ENCODE data around the gene RAD51C.
"Not testable (repeated sequence)": the region's sequence is repeated elsewhere in the genome, so short reads cannot be mapped to it uniquely, and the experiment has no call there.

Gene RAD51C

GRCh38 chr17:58692239-58693055 is at the start of gene RAD51C:
Gene RAD51C (plus strand): TSS chr17:58692602. CDS start chr17:58692644, 42 bp downstream.
- in situ Hi-C loops (cut with MboI; ENCODE audit: low sequenced_read_pairs) = no loop called here

- in situ Hi-C loops (cut with MboI; ENCODE audit: low sequenced_read_pairs) = no loop called here
Measured at GRCh38 chr17:58643147-58643546, 49.3 kb upstream of the RAD51C start.

GRCh38 chr17:58648236-58648635 is 44.2 kb upstream of the RAD51C start:
- in situ Hi-C loops (cut with MboI; ENCODE audit: low sequenced_read_pairs) = no loop called here

GRCh38 chr17:58657962-58658803 is 34.2 kb upstream of the RAD51C start:
- in situ Hi-C loops (cut with MboI; ENCODE audit: low sequenced_read_pairs) = not testable (repeated sequence)

GRCh38 chr17:58658804-58659713 is 33.3 kb upstream of the RAD51C start:
- in situ Hi-C loops (cut with MboI; ENCODE audit: low sequenced_read_pairs) = no loop called here

GRCh38 chr17:58659714-58660084 is 32.7 kb upstream of the RAD51C start:
- in situ Hi-C loops (cut with MboI; ENCODE audit: low sequenced_read_pairs) = not testable (repeated sequence)

- in situ Hi-C loops (cut with MboI; ENCODE audit: low sequenced_read_pairs) = no loop called here
Measured at GRCh38 chr17:58660621-58661020, 31.8 kb upstream of the RAD51C start.

GRCh38 chr17:58661499-58661898 is 30.9 kb upstream of the RAD51C start:
- in situ Hi-C loops (cut with MboI; ENCODE audit: low sequenced_read_pairs) = no loop called here

GRCh38 chr17:58664302-58664701 is 28.1 kb upstream of the RAD51C start:
- in situ Hi-C loops (cut with MboI; ENCODE audit: low sequenced_read_pairs) = no loop called here

GRCh38 chr17:58665946-58666857 is 26.2 kb upstream of the RAD51C start:
- in situ Hi-C loops (cut with MboI; ENCODE audit: low sequenced_read_pairs) = no loop called here

GRCh38 chr17:58666858-58667267 is 25.5 kb upstream of the RAD51C start:
- in situ Hi-C loops (cut with MboI; ENCODE audit: low sequenced_read_pairs) = no loop called here

GRCh38 chr17:58667934-58668597 is 24.3 kb upstream of the RAD51C start:
- in situ Hi-C loops (cut with MboI; ENCODE audit: low sequenced_read_pairs) = no loop called here

GRCh38 chr17:58668598-58668935 is 23.8 kb upstream of the RAD51C start:
- in situ Hi-C loops (cut with MboI; ENCODE audit: low sequenced_read_pairs) = no loop called here

- in situ Hi-C loops (cut with MboI; ENCODE audit: low sequenced_read_pairs) = no loop called here
Measured at GRCh38 chr17:58669853-58670252, 22.5 kb upstream of the RAD51C start.

GRCh38 chr17:58671969-58672368 is 20.4 kb upstream of the RAD51C start:
- in situ Hi-C loops (cut with MboI; ENCODE audit: low sequenced_read_pairs) = no loop called here

- in situ Hi-C loops (cut with MboI; ENCODE audit: low sequenced_read_pairs) = no loop called here
Measured at GRCh38 chr17:58677194-58677880, 15.1 kb upstream of the RAD51C start.

- in situ Hi-C loops (cut with MboI; ENCODE audit: low sequenced_read_pairs) = not testable (repeated sequence)
Measured at GRCh38 chr17:58678287-58678686, 14.1 kb upstream of the RAD51C start.

GRCh38 chr17:58679263-58680037 is 13.0 kb upstream of the RAD51C start:
- in situ Hi-C loops (cut with MboI; ENCODE audit: low sequenced_read_pairs) = no loop called here

All from HL-60/S4 treated with retinoic acid at 250 ng/mL for 4 days and 3 days (cell line).